ENCODE data around the gene RAP2A.

- TF ChIP-seq EZH2 (IDR thresholded peaks at IDR 0.05; ENCODE audit: insufficient read depth, low read length) (no peak), CTCF (IDR thresholded peaks at IDR 0.05; ENCODE audit: insufficient read depth, low read depth, low read length) (no peak)
Observed at GRCh38 chr13:97505017-97505416, 71.0 kb downstream of the RAP2A start.
